Stimulated activated CD4-positive, alpha-beta T cell treated with anti-CD3 and anti-CD28 coated beads, Interleukin-1b, Interleukin-23, amount 100 ng/mL, for 4 hours (primary cell): ENCODE measurements around the gene SLC4A4.

Experiments
- DNase-seq, 2 donors: peaks; one replicate each; pipeline ENCODE4 v3.0.0-alpha.2; 2020; ENCODE audit warnings: low read depth in 2 of 2

SLC4A4 gene

GRCh38 chr4:71469541-71469940 is 130.7 kb downstream of the SLC4A4 start:
- no peak for DNase-seq

GRCh38 chr4:71470524-71470923 is 131.7 kb downstream of the SLC4A4 start:
- DNase-seq: no peak

GRCh38 chr4:71472946-71473345 is 134.1 kb downstream of the SLC4A4 start:
- no peak for DNase-seq

- DNase-seq: no peak
These were observed 134.9 kb downstream of the SLC4A4 start for GRCh38 chr4:71473541-71474240.

GRCh38 chr4:71474731-71475130 is 135.9 kb downstream of the SLC4A4 start:
- no peak for DNase-seq

- no peak for DNase-seq
These were observed 137.4 kb downstream of the SLC4A4 start for GRCh38 chr4:71476240-71476639.

- DNase-seq: no peak
These were observed 147.9 kb downstream of the SLC4A4 start for GRCh38 chr4:71486550-71487343.

- DNase-seq: no peak
These were observed 148.6 kb downstream of the SLC4A4 start for GRCh38 chr4:71487344-71487920.

- DNase-seq: no peak
These were observed 155.7 kb downstream of the SLC4A4 start for GRCh38 chr4:71494539-71494938.

GRCh38 chr4:71495454-71495853 is 156.6 kb downstream of the SLC4A4 start:
- no peak for DNase-seq

GRCh38 chr4:71497078-71497477 is 158.3 kb downstream of the SLC4A4 start:
- DNase-seq: no peak

GRCh38 chr4:71498002-71498401 is 159.2 kb downstream of the SLC4A4 start:
- no peak for DNase-seq

GRCh38 chr4:71498625-71499024 is 159.8 kb downstream of the SLC4A4 start:
- no peak for DNase-seq

- DNase-seq: no peak
These were observed 163.2 kb downstream of the SLC4A4 start for GRCh38 chr4:71501992-71502391.

- DNase-seq: no peak
These were observed 179.6 kb downstream of the SLC4A4 start for GRCh38 chr4:71518283-71518989.

GRCh38 chr4:71520308-71520707 is 181.5 kb downstream of the SLC4A4 start:
- DNase-seq: no peak

GRCh38 chr4:71520850-71521249 is 182.0 kb downstream of the SLC4A4 start:
- no peak for DNase-seq

GRCh38 chr4:71524756-71525155 is 185.9 kb downstream of the SLC4A4 start:
- no peak for DNase-seq

- no peak for DNase-seq
These were observed 188.0 kb downstream of the SLC4A4 start for GRCh38 chr4:71526637-71527406.

GRCh38 chr4:71532407-71532806 is 193.6 kb downstream of the SLC4A4 start:
- no peak for DNase-seq

- DNase-seq: no peak
These were observed 194.3 kb downstream of the SLC4A4 start for GRCh38 chr4:71533121-71533520.
